C4-2B (cell line): ENCODE measurements around the gene ITPR1.

Experiments
- CTCF ChIP-seq: fragments of 450-650 bp; conservative IDR thresholded peaks from 2 replicates; pipeline ENCODE4 v1.5.1; 2017; ENCODE audit warnings: mild to moderate bottlenecking
- ZFX ChIP-seq: fragments of 450-650 bp; IDR thresholded peaks from 2 replicates; pipeline ENCODE4 v1.6.1; 2017

GRCh38 chr3:4574426-4574965 lies 81.3 kb downstream of the ITPR1 start:
- TF ChIP-seq CTCF (no peak), ZFX (no peak)
